Lower leg skin (tissue), 4 donors: ENCODE results near the gene HPX. TPM values are rescaled to one million over a fixed set of nuclear protein-coding genes. Genes with fewer than 3 reads are reported as not detected.
"Not testable (repeated sequence)": the region's sequence is repeated elsewhere in the genome, so short reads cannot be mapped to it uniquely, and the experiment has no call there.

Experiments used
- DNase-seq, 2 donors: peaks; one replicate each; pipeline ENCODE4 v3.0.0-alpha.2; 2019; ENCODE audit warnings: low spot score in 2 of 2
- H3K4me3 ChIP-seq: fragments of 200-600 bp; sonication (generic); 2 replicates; pipeline ENCODE4 v1.5.1; 2017; ENCODE audit warnings: mild to moderate bottlenecking, low read depth; ENCODE audit not compliant: poor library complexity, severe bottlenecking
- POLR2A ChIP-seq, 2 donors: fragments of 450-650 bp; IDR thresholded peaks; one replicate each; pipeline ENCODE4 v1.6.1; 2016 to 2017; ENCODE audit warnings: antibody characterized with exemption in 2 of 2, mild to moderate bottlenecking in 1 of 2, moderate library complexity in 1 of 2
- WGBS, 2 donors: methylation state at CpG; one replicate each; pipeline ENCODE4 v1.1.5; 2018; 5-methylcytosine and 5-hydroxymethylcytosine counted together
- intact Hi-C: fragments of 100-400 bp; cut with DNase I; formaldehyde crosslinking; loops from one replicate; pipeline ENCODE4 v1.15.0; 2023; ENCODE audit warnings: low total_unique reads
- total RNA-seq, 4 donors: library from RNA; depleted of rRNA; stranded (reverse); fragments of >200 nt; gene quantifications; one replicate each; pipeline ENCODE4 v1.1.0, GENCODE V29; 2016
- TF ChIP-seq, protein P1 (sequence below), 3 donors: fragments of 450-650 bp; IDR thresholded peaks; one replicate each; pipeline ENCODE4 v1.5.1; 2016; ENCODE audit warnings: antibody characterized with exemption in 3 of 3, mild to moderate bottlenecking in 3 of 3, moderate library complexity in 2 of 3

HPX gene
- total RNA-seq, 4 donors from 2014 or later: 0.42 to 1.2 (median 1.1) TPM

DNA sequence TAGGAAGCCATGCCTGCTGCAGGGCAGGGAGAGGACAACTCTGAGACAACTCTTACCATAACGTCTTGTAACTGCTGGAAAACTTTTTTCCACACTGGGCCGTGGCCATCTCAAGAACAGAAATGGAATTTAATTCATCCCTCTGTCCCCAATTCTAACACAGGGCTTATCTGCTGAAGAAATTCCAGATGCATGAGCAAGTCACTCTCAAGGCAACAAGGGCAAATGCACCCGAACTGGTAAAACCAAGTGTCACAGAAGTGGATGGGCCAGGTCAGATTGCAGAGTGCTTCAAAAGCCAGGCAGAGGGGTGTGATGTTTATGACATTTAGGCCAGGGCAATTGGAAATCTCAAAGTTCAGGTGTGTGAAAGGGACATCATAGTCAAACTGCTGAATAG, 43.2 kb downstream of the HPX start:
- 50 to 69% methylated on average over 3 of the region's 3 CpGs for WGBS, 2 donors
- no peak for TF ChIP-seq POLR2A (IDR thresholded peaks at IDR 0.05)
- TF ChIP-seq, protein P1, sequence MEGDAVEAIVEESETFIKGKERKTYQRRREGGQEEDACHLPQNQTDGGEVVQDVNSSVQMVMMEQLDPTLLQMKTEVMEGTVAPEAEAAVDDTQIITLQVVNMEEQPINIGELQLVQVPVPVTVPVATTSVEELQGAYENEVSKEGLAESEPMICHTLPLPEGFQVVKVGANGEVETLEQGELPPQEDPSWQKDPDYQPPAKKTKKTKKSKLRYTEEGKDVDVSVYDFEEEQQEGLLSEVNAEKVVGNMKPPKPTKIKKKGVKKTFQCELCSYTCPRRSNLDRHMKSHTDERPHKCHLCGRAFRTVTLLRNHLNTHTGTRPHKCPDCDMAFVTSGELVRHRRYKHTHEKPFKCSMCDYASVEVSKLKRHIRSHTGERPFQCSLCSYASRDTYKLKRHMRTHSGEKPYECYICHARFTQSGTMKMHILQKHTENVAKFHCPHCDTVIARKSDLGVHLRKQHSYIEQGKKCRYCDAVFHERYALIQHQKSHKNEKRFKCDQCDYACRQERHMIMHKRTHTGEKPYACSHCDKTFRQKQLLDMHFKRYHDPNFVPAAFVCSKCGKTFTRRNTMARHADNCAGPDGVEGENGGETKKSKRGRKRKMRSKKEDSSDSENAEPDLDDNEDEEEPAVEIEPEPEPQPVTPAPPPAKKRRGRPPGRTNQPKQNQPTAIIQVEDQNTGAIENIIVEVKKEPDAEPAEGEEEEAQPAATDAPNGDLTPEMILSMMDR (IDR thresholded peaks at IDR 0.05): no peak
- H3K4me3 ChIP-seq: no peak overlapping the region
- no peak for DNase-seq
- intact Hi-C loops: no loop called here

DNA sequence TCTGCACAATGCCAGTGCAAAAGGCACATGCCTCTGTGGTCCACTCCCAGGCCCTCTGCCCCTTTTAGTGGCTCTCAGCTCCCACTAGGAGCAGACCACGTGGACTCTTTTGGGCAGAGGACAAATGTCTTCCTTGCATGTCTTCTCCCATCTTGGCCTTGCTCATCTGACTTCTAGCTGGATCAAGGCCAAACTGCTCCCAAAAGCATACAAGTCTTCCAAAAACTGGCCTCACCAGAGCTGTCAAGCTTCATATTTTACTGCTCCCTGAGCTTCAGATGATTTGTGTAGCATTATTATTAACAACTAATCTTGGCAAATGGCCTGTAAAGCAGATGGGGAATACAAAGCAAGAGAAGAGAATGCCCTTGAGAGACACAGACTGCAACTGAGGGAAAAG, 43.6 kb downstream of the HPX start:
- 24 to 43% methylated on average over 1 of the region's 1 CpG for WGBS, 2 donors
- no peak overlapping the region for H3K4me3 ChIP-seq
- intact Hi-C loops: no loop called here
- TF ChIP-seq, protein P1 (IDR thresholded peaks at IDR 0.05): no peak
- no peak for TF ChIP-seq POLR2A (IDR thresholded peaks at IDR 0.05)
- no peak for DNase-seq

DNA sequence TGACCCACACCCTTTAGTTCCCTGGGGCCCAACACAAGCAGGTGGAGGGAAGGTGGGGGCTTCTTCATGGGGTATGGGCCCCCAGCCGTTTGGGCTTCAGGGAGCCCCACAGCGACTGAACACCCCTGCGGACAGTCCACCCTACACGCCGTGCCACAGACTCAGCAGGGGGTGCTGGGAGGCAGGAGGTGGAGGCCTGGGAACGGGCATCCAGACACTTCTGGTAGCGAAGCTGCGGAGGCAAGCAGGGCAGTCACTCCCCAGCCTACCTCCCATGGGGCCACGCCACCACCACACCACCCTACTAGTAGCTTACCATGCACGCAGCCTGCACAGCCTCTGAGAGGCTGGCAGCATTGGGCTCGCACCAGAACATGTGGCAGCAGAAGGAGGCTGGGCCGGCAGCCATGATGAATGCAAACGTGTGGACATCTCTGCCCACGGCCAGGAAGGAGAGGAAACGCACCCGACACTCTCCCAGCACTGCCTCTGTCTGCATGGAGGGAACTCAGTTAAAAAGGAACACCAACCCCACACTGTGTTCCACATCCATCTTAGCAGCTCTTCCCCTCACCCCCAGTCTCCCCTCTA, 45.2 kb downstream of the HPX start:
- H3K4me3 ChIP-seq: no peak overlapping the region
- 86 to 87% methylated on average over 9 to 14 of the region's 16 CpGs for WGBS, 2 donors
- intact Hi-C loops: no loop called here
- DNase-seq: no peak
- TF ChIP-seq POLR2A (IDR thresholded peaks at IDR 0.05): no peak
- TF ChIP-seq, protein P1 (IDR thresholded peaks at IDR 0.05): no peak

DNA sequence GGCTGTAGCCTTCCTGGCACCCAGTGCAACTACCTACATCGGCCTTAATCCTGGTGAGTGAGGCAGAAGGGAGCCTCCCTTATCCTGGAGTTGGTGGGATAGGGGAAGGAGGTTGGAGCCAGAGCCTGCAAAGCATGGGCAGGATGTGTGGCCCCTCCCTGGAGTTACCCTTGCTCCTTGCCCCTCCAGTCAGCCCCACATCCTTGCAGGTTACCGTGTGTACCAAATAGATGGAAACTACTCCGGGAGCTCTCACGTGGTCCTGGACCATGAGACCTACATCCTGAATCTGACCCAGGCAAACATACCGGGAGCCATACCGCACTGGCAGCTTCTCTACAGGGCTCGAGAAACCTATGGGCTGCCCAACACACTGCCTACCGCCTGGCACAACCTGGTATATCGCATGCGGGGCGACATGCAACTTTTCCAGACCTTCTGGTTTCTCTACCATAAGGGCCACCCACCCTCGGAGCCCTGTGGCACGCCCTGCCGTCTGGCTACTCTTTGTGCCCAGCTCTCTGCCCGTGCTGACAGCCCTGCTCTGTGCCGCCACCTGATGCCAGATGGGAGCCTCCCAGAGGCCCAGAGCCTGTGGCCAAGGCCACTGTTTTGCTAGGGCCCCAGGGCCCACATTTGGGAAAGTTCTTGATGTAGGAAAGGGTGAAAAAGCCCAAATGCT, 46.7 kb downstream of the HPX start:
- TF ChIP-seq, protein P1 (IDR thresholded peaks at IDR 0.05): no peak
- no peak for TF ChIP-seq POLR2A (IDR thresholded peaks at IDR 0.05)
- intact Hi-C loops: no loop called here
- no peak for DNase-seq
- WGBS, 2 donors: 78 to 79% methylated on average over 13 to 16 of the region's 16 CpGs
- H3K4me3 ChIP-seq: no peak overlapping the region

DNA sequence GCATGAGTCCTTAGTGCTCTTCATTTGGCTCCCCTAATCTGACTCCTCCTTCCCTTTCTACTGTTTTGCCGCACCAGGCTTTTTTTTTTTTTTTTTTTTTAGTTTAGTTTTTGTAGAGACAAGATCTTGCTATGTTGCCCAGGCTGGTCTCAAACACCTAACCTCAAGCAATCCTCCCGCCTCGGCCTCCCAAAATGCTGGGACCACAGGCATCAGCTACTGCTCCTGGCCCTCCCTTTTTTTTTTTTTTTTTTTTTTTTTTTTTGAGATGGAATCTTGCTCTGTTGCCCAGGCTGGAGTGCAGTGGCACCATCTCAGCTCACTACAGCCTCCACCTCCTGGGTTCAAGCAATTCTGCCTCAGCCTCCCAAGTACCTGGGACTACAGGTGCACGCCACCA, 48.5 kb downstream of the HPX start:
- H3K4me3 ChIP-seq, DNase-seq, intact Hi-C loops: not testable (repeated sequence)
- 93% methylated on average over 4 of the region's 4 CpGs for WGBS, 2 donors

DNA sequence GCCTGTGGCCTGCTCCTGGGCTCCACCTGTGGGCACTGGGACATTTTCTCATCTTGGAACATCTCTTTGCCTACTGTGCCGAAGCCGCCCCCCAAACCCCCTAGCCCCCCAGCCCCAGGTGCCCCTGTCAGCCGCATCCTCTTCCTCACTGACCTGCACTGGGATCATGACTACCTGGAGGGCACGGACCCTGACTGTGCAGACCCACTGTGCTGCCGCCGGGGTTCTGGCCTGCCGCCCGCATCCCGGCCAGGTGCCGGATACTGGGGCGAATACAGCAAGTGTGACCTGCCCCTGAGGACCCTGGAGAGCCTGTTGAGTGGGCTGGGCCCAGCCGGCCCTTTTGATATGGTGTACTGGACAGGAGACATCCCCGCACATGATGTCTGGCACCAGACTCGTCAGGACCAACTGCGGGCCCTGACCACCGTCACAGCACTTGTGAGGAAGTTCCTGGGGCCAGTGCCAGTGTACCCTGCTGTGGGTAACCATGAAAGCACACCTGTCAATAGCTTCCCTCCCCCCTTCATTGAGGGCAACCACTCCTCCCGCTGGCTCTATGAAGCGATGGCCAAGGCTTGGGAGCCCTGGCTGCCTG, 49.2 kb downstream of the HPX start:
- intact Hi-C loops: no loop called here
- WGBS, 2 donors: 96 to 99% methylated on average over 12 to 18 of the region's 18 CpGs
- H3K4me3 ChIP-seq: no peak overlapping the region
- DNase-seq: no peak
- no peak for TF ChIP-seq POLR2A (IDR thresholded peaks at IDR 0.05)
- TF ChIP-seq, protein P1 (IDR thresholded peaks at IDR 0.05): no peak
